Ovary (tissue), 9 donors: ENCODE data around the gene RGS4. TPM values are rescaled to one million over a fixed set of nuclear protein-coding genes. Genes with fewer than 3 reads are reported as not detected.

Experiments used
- DNase-seq, 5 donors: peaks; one replicate each; pipeline ENCODE4 v3.0.0-alpha.2; 2019 to 2020
- H3K27ac ChIP-seq, 2 donors: fragments of 200-600 bp; one replicate each; pipeline versions ENCODE4 v1.5.1 to v1.8.0; 2019 to 2022
- H3K27me3 ChIP-seq: fragments of 200-600 bp; one replicate; pipeline ENCODE4 v1.8.0; 2022
- H3K36me3 ChIP-seq: fragments of 200-600 bp; sonication (generic); one replicate; pipeline ENCODE4 v1.5.1; 2019
- H3K4me1 ChIP-seq: one replicate; pipeline ENCODE4 v1.8.1; 2013; ENCODE audit warnings: mild to moderate bottlenecking, moderate library complexity; ENCODE audit not compliant: insufficient read depth
- H3K4me3 ChIP-seq: fragments of 200-600 bp; sonication (generic); one replicate; pipeline ENCODE4 v1.5.1; 2017
- H3K9me3 ChIP-seq, 2 donors: fragments of 200-600 bp in 1 of 2; sonication (generic) in 1 of 2; one replicate each; pipeline versions ENCODE4 v1.5.1 to v1.8.1; 2013 to 2019; ENCODE audit warnings: mild to moderate bottlenecking in 1 of 2, moderate library complexity in 1 of 2
- EP300 ChIP-seq: sonication (generic); formaldehyde crosslinking; IDR thresholded peaks from one replicate; pipeline ENCODE4 v1.6.1; 2017; ENCODE audit warnings: antibody characterized with exemption
- POLR2A ChIP-seq: fragments of 450-650 bp; IDR thresholded peaks from one replicate; pipeline ENCODE4 v1.6.1; 2017; ENCODE audit warnings: antibody characterized with exemption, mild to moderate bottlenecking, moderate library complexity
- WGBS, 3 donors: extraction: QIAGEN DNeasy Blood & Tissue Kit in 1 of 3; methylation state at CpG; one replicate each; pipeline versions ENCODE4 v1.1.5 to v1.1.7; 2013 to 2017; 5-methylcytosine and 5-hydroxymethylcytosine counted together
- intact Hi-C, 4 donors: fragments of 100-400 bp; cut with DNase I; formaldehyde crosslinking; loops; one replicate each; pipeline versions ENCODE4 v1.11.0 to v1.15.1; 2022 to 2023
- polyA plus RNA-seq, 2 donors: library from polyadenylated mRNA; stranded (reverse); fragments of 200-250 nt in 1 of 2; fragments of 350-450 nt in 1 of 2; fragmentation: Illumina TruSeq in 1 of 2; extraction: RNeasy Lipid Tissue Mini Kit (QIAGEN cat#74804) in 1 of 2; gene quantifications; one replicate each; pipeline ENCODE4 v1.2.3, GENCODE V29; 2013 to 2014
- total RNA-seq, 7 donors: library from RNA; depleted of rRNA in 2 of 7; stranded (reverse); fragments of >200 nt in 2 of 7; fragmentation: NEBNext Ultra II Directional in 3 of 7; extraction: Animal tissue kit (Norgen Biotek cat#: 25700) in 3 of 7; gene quantifications; one replicate each; pipeline versions ENCODE4 v1.1.0 to v1.2.4, GENCODE V29; 2016 to 2023
- TF ChIP-seq, protein P1 (sequence below), 3 donors: fragments of 450-650 bp in 2 of 3; fragments of 200-600 bp in 1 of 3; IDR thresholded peaks; one replicate each; pipeline versions ENCODE4 v1.5.1 to v1.8.0; 2016 to 2022; ENCODE audit warnings: antibody characterized with exemption in 3 of 3, mild to moderate bottlenecking in 1 of 3
- donor health status: DM: no; HTN: no; CAD: no; lungs with moderate emphysema.
- donor health status: DM: no; HTN: no; CAD: no.
- donor health status: Bipolar disorder and iron deficiency.
- donor health status: DM: yes; HTN: yes; CAD: no.
- donor health status: DM: no; HTN: no; CAD: no.
- donor health status: DM: yes; HTN: yes; CAD: no.

The RGS4 gene
- total and polyA plus RNA-seq, 9 donors = 0.20 to 66.7 (median 2.9) TPM

- Histone ChIP-seq H3K4me3 (no peak overlapping the region), H3K27me3 (no peaks in the 10 kb centered on the region), H3K4me1 (no peaks in the 10 kb centered on the region), H3K36me3 (no peaks in the 10 kb centered on the region), H3K9me3 (no peaks in the 10 kb centered on the region), H3K27ac (no peak overlapping the region)
- TF ChIP-seq, protein P1, sequence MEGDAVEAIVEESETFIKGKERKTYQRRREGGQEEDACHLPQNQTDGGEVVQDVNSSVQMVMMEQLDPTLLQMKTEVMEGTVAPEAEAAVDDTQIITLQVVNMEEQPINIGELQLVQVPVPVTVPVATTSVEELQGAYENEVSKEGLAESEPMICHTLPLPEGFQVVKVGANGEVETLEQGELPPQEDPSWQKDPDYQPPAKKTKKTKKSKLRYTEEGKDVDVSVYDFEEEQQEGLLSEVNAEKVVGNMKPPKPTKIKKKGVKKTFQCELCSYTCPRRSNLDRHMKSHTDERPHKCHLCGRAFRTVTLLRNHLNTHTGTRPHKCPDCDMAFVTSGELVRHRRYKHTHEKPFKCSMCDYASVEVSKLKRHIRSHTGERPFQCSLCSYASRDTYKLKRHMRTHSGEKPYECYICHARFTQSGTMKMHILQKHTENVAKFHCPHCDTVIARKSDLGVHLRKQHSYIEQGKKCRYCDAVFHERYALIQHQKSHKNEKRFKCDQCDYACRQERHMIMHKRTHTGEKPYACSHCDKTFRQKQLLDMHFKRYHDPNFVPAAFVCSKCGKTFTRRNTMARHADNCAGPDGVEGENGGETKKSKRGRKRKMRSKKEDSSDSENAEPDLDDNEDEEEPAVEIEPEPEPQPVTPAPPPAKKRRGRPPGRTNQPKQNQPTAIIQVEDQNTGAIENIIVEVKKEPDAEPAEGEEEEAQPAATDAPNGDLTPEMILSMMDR (IDR thresholded peaks at IDR 0.05) = no peak
- TF ChIP-seq EP300 (no peak), POLR2A (no peak)
- no peak for DNase-seq
- WGBS, 3 donors = 78 to 86% (median 81%) methylated on average over 4 of the region's 4 CpGs
- intact Hi-C loops = no loop called here
These were observed 24.0 kb downstream of the RGS4 start for GRCh38 chr1:163093169-163093568.

GRCh38 chr1:163093579-163093978, 24.4 kb downstream of the RGS4 start:
- WGBS, 3 donors = 85 to 91% (median 90%) methylated on average over 9 of the region's 9 CpGs

GRCh38 chr1:163094182-163094581, 25.0 kb downstream of the RGS4 start:
- TF ChIP-seq, protein P1 (IDR thresholded peaks at IDR 0.05) = no peak
- TF ChIP-seq EP300 (no peak), POLR2A (no peak)
- WGBS, 3 donors = 53 to 65% (median 57%) methylated on average over 4 of the region's 4 CpGs
- Histone ChIP-seq H3K27me3 (no peaks in the 10 kb centered on the region), H3K4me1 (no peaks in the 10 kb centered on the region), H3K36me3 (no peaks in the 10 kb centered on the region), H3K27ac (no peak overlapping the region), H3K9me3 (no peaks in the 10 kb centered on the region), H3K4me3 (no peak overlapping the region)
- intact Hi-C loops = no loop called here
- DNase-seq = no peak

More at GRCh38 chr1:163093579-163093978, 24.4 kb downstream of the RGS4 start:
- no peaks in the 10 kb centered on the region for H3K36me3 ChIP-seq
- H3K4me1 ChIP-seq = no peaks in the 10 kb centered on the region
- intact Hi-C loops = no loop called here
- no peak for DNase-seq
- H3K9me3 ChIP-seq = no peaks in the 10 kb centered on the region
- TF ChIP-seq POLR2A = no peak
- TF ChIP-seq, protein P1 (IDR thresholded peaks at IDR 0.05) = no peak
- TF ChIP-seq EP300 = no peak
- no peak overlapping the region for H3K27ac ChIP-seq
- no peak overlapping the region for H3K4me3 ChIP-seq
- H3K27me3 ChIP-seq = no peaks in the 10 kb centered on the region

DNA sequence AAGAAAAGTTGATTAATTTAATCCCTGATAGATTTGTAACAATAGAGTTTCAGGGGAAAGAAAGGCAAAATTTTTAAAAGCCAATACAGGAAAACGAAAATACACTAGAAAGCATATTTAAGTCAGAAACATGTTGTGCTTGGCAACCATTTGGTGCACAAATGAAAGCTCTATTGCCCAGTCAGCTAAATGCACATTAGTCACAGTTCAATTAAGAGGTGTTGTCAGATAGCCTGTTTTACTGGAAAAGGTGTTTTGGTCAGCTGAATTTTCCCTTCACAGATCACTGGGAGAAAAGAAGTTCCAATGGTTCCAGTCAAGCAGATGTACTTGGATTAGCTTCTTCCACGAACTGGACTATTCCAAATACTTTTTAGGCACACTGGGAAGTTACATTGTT, 25.4 kb downstream of the RGS4 start:
- Histone ChIP-seq H3K4me3 (no peak overlapping the region), H3K9me3 (no peaks in the 10 kb centered on the region), H3K27ac (no peak overlapping the region), H3K27me3 (no peaks in the 10 kb centered on the region), H3K4me1 (no peaks in the 10 kb centered on the region), H3K36me3 (no peaks in the 10 kb centered on the region)
- DNase-seq = no peak
- TF ChIP-seq, protein P1 (IDR thresholded peaks at IDR 0.05) = no peak
- TF ChIP-seq POLR2A = no peak
- TF ChIP-seq EP300 = no peak
- intact Hi-C loops = no loop called here
- 57 to 72% (median 58%) methylated on average over 2 of the region's 2 CpGs for WGBS, 3 donors

DNA sequence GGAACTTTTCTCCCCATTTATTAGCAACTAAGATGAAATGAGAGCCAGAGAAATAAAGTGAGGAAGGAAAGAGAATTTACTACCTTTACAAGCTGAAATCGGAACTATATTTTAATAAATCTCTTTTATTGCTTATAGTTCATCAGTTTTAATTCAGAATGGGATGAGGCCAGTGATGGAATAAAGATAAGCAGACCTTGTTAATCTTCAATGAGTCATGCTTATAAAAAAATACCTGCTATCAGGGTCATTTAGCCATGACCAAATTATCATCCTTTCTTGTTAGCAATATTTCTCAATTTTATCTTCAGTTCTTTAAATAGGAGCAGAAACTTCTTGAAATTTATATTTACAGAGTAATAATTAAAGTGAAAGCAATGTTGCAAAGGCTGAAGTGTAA, 26.1 kb downstream of the RGS4 start:
- Histone ChIP-seq H3K4me1 (no peaks in the 10 kb centered on the region), H3K9me3 (no peaks in the 10 kb centered on the region), H3K27me3 (no peaks in the 10 kb centered on the region), H3K4me3 (no peak overlapping the region), H3K27ac (no peak overlapping the region), H3K36me3 (no peaks in the 10 kb centered on the region)
- intact Hi-C loops = no loop called here
- DNase-seq = no peak
- TF ChIP-seq EP300 (no peak), POLR2A (no peak)
- TF ChIP-seq, protein P1 (IDR thresholded peaks at IDR 0.05) = no peak
- WGBS, 3 donors = 33 to 51% (median 47%) methylated on average over 1 of the region's 1 CpG
